Fibroblast of upper back skin (primary cell): ENCODE data around the gene MYRIP.
"Not testable (repeated sequence)": the region's sequence is repeated elsewhere in the genome, so short reads cannot be mapped to it uniquely, and the experiment has no call there.

Source experiments
- DNase-seq: peaks from one replicate; pipeline ENCODE4 v3.0.0-alpha.2; 2013

The MYRIP gene

DNA sequence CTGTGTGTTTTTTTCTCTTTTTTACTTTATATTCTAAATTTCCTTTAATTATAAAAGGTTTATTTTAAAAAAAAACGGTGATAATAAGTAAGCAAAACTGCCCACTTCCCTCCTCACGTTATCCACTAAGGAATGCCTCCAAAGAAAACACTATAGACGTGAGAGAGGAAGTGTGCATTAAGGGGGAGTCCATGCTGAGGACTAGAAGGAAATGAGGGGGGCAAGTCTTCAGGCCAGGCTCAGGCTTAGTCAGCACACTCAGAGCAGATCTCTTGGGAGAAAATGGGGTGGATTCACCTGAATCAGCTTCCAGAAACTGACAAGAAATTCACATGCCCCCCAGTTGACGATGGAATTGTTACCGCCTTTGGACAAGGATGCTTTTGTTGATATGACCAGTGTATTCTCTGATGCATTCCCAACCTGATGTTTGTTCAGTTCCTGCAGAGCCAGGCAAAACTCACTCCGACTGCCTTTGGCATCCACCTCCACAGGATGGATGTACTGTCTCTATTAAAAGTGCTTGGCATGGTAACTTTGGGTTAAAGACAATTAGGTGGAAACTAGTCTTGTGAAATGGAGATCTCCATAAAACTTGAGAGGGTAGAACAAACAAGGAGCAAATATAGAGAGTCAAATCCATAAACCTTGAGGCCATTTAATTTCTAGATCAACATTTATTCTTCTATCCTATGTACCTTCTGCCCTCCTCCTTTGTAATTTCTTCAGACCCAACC lies 167.8 kb downstream of the MYRIP start:
- DNase-seq, result no peak

DNA sequence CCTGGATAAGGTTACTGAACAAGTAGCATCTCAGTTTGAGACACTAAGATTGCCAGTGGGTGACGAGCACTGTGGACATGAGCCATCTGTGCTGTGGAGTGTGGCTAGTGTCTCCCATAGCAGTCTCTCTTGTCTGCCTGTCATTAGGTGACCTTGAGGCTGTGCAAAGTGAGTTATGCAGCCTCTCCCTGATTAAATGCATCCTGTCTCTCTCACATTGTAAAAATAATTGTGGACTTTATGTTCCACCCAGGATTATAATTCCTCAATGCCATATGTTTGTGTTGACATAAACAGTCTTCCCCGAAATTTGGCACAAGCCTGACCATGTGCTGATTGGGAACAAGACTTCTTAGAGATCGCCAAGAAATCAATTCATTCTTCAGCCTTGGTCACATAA lies 168.9 kb downstream of the MYRIP start:
- DNase-seq, result no peak

DNA sequence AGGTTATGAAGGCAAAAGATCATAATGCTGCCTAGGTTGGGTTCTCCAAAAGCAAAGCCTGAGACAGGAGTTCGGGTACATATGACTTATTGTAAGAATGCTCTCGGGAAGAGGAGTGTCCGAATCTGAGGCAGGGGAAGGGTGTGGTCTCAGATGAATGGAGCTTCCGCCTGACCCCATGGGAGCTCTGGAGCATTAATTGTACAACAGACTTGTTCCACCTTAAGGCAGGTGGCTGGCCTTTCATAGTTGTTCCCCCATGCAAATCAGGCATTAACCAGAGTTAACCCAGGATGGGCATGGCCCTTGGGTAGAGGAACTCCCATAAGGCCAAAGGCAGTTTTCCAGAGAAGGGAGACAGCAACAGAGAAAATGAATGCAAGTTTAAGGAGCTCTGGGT lies 170.6 kb downstream of the MYRIP start:
- no peak for DNase-seq

- DNase-seq, result no peak
These were observed 171.4 kb downstream of the MYRIP start for GRCh38 chr3:39980781-39981180.

DNA sequence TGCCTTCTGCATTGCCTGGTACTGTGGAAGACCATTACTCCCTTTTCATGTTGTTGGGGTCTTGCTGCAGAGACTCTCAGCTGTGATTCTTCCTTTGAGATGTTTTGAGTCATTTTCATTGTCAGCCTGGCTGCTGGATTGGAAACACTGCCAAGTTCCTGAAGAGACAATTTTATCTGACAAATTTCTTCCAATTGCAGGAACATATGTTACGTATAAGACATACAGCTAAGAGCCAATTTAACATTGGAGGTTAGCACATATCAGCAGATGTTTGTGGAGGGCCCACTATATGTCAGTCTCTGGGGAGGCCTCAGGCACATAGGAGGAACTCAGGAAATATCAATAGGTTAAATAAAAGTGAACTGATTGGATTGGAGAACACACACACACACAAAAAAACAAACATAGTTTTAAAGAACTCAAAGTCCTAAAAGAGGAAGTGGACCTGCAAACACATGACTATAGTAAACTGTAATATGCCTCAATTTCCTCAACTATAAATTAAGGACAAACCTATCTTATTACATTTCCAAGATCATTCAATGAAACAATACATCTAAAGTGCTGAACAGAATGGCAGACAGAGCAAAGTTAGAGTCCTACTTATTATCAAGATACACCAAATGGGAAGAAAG lies 172.3 kb downstream of the MYRIP start:
- no peak for DNase-seq

GRCh38 chr3:39982665-39983357 lies 173.4 kb downstream of the MYRIP start:
- no peak for DNase-seq

- DNase-seq, result no peak
These were observed 180.3 kb downstream of the MYRIP start for GRCh38 chr3:39989746-39990145.

DNA sequence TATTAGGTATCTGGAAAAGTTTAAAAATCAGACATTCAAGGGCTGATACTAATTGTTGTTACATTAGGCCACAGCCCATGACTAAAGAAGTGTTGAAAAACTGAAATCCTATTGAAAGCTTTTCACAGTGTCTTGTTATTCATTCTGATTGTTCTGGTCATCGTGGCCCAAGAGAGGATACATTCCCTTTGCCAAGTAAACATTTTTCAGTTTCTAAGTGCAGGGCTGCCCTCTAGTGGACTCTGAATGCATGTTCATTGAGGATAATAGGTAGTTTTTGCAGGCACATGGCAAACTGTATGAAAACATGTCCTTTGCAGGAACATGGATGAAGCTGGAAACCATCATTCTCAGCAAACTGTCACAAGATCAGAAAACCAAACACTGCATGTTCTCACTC lies 181.1 kb downstream of the MYRIP start:
- DNase-seq, result peak; percentile 34

DNA sequence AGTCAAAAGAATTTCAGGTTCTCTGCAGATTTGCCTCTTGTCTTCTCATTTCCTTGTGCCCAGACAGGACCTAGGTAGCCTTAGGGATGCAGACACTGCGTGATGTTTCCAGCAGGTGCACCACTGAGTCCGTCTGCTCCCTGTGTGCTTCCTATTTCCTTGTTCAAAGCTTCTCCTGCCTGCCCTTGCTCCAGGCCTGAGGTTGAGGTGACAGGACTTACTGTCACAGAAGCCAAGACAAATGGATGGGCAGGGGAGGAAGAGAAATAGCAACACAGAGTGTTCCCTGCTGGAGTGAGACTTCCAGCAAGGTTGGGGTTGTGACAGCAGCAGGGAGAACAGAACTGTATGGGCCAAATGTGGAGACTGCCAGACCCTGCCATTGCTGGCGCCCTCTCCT lies 199.4 kb downstream of the MYRIP start:
- no peak for DNase-seq

DNA sequence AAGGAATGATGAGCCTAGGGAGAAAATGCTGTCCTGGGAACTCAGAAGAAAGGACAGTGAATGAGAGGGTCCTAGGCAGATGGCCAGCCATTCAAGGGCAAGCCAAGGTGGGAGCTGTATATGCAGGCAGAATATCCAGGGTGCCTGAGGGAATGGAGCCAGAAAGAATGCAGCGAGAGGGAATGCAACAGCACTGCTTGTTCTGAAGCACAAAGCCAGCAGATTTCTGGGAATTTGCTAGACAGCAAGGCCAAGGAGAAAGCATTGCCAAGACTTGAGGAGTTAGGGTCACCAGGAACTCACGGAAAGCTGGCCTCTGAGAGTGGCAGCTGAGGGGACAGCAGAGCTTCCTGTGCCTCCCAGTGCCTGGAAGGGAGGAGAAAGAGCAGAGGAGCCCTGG lies 200.6 kb downstream of the MYRIP start:
- DNase-seq, result no peak

GRCh38 chr3:40012381-40012780 lies 203.0 kb downstream of the MYRIP start:
- no peak for DNase-seq

DNA sequence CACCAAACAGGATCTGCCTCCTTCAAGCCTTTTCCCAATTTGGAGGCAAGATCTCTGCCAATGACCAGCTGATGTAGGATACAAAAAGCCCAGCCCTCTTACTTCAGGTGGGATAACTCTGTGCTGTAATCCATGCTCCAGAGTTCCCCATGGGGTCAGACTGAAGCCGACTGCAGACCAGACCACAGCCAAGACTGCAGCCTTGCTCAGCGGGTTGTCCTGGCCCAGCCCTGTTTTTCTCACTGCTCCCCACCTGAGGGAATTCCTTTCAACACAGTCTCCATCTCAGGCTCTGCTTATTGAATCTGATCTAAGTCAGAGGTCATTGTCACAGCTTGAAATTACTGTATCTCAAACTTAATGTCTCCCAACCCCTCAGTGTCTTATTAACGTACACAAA lies 207.0 kb downstream of the MYRIP start:
- DNase-seq, result no peak

DNA sequence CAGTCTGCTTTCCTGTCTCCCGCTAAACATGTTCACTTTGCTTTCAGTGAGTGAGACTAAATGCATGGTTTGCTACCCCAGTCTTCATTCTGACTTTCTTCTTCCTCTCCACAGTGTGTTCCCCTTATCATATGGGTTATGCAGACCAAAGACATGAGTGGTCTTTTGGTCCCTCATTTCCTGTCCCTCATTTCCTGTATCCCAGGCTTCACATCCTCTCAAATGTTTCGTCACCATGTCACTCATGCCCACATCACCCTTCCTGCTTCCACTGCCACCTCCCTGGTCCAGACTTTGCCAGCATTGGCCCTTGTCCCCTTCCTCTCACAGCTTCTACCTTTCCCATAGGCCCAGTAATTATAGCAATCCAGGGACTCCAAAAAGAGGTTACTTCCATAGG lies 209.0 kb downstream of the MYRIP start:
- no peak for DNase-seq

DNA sequence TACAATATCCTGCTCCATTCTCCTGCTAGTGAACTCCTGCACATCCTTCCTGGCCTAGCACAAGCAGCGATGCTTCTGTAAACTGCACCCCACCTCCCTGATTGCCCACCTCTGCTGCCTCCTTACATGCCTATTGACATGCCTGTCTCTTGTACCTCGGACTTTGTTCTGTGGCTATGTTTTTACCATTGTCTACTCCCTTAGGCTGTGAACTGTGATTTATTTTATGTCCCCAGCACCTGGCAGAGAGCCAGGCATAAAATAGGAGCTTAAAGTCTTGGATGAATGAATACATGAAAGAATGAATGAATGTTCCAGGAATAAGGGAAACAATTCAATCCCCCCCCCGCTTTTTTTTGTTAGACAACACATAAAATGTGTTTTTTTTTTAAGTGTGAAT lies 210.0 kb downstream of the MYRIP start:
- no peak for DNase-seq

- DNase-seq, result peak; percentile 9
These were observed 211.3 kb downstream of the MYRIP start for GRCh38 chr3:40020689-40021088.

- DNase-seq, result no peak
These were observed 211.9 kb downstream of the MYRIP start for GRCh38 chr3:40021338-40021737.

GRCh38 chr3:40022297-40022827 lies 213.0 kb downstream of the MYRIP start:
- no peak for DNase-seq

- no peak for DNase-seq
These were observed 215.1 kb downstream of the MYRIP start for GRCh38 chr3:40024526-40024925.

- DNase-seq, result not testable (repeated sequence)
These were observed 216.5 kb downstream of the MYRIP start for GRCh38 chr3:40025892-40026291.

DNA sequence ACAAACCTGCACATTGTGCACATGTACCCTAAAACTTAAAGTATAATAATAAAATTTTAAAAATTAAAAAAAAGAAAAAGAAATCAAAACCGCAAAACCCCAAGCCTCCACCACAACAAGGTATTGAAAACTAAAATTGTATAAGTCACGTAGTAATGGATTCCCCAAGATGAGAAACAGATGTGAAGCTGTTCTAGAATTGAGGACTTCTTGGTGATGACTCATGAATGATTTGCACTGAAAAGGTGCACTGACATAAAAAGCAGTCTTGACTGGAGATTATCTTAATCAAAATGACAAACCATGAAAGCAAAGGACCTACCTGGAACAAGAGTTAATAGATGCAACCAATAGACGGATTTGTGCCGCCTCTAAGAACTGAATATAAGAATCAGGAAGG lies 225.8 kb downstream of the MYRIP start:
- DNase-seq, result peak; percentile 95

DNA sequence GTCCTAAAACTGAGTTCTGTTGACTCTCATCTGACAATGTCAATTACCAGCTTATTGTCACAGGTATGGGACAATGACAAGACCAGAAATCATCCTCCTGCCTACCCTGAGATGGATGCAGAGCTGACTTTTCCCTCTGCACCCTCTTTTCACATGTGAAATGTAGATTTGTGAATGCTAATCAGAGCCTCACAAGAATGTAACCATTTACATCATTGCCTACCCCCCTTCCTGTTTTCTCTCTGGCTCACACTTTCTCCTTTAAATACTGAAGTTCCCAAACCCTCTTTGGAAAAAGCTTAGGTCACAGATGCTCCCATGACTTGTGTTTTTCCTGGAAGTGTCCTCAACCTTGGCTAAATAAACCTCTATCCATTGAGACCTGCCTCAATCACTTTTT lies 228.2 kb downstream of the MYRIP start:
- no peak for DNase-seq

GRCh38 chr3:40042752-40043443 lies 233.5 kb downstream of the MYRIP start:
- peak; percentile 55 for DNase-seq

DNA sequence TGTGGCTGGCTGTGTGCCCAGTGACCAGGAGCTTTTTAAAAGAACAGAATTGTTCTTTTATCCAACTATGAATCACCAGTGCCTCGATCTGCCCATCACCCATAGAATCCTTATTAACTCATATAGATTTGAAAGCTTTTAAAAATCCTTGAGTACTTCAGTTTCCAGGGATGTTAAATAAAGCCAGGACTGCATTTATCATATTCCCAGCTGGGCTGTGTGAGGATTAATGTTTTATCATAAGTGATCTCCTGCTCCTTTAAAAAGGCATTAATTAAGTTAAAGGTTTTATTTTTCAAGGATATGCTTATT lies 234.0 kb downstream of the MYRIP start:
- DNase-seq, result peak; percentile 91

- DNase-seq, result peak; percentile 96
These were observed 235.1 kb downstream of the MYRIP start for GRCh38 chr3:40044487-40044886.
